ENCODE data around the gene ZNF775.

The ZNF775 gene

GRCh38 chr7:150442811-150443210 lies 63.7 kb downstream of the ZNF775 start:
- Histone ChIP-seq H3K27me3 (ENCODE audit: control insufficient read depth, insufficient read depth, low read length) (no peaks in the 10 kb centered on the region), H3K9ac (ENCODE audit: low read length) (no peak overlapping the region), H3K4me3 (ENCODE audit: low read length) (no peak overlapping the region), H3K4me1 (ENCODE audit: control insufficient read depth, insufficient read depth, low read length) (no peaks in the 10 kb centered on the region), H3K27ac (ENCODE audit: low read depth, low read length) (no peak overlapping the region), H3K36me3 (ENCODE audit: control insufficient read depth, insufficient read depth, low read length) (no peaks in the 10 kb centered on the region)

- Histone ChIP-seq H3K36me3 (ENCODE audit: control insufficient read depth, insufficient read depth, low read length) (no peaks in the 10 kb centered on the region), H3K4me3 (ENCODE audit: low read length) (no peak overlapping the region), H3K27ac (ENCODE audit: low read depth, low read length) (no peak overlapping the region), H3K27me3 (ENCODE audit: control insufficient read depth, insufficient read depth, low read length) (no peaks in the 10 kb centered on the region), H3K4me1 (ENCODE audit: control insufficient read depth, insufficient read depth, low read length) (no peaks in the 10 kb centered on the region), H3K9ac (ENCODE audit: low read length) (no peak overlapping the region)
Observed at GRCh38 chr7:150443793-150444540, 64.8 kb downstream of the ZNF775 start.

- H3K9ac ChIP-seq (ENCODE audit: low read length) = no peak overlapping the region
- no peaks in the 10 kb centered on the region for H3K4me1 ChIP-seq (ENCODE audit: control insufficient read depth, insufficient read depth, low read length)
- H3K27ac ChIP-seq (ENCODE audit: low read depth, low read length) = no peak overlapping the region
- H3K36me3 ChIP-seq (ENCODE audit: control insufficient read depth, insufficient read depth, low read length) = no peaks in the 10 kb centered on the region
- H3K4me3 ChIP-seq (ENCODE audit: low read length) = no peak overlapping the region
- no peaks in the 10 kb centered on the region for H3K27me3 ChIP-seq (ENCODE audit: control insufficient read depth, insufficient read depth, low read length)
Observed at GRCh38 chr7:150444674-150445365, 65.7 kb downstream of the ZNF775 start.

- Histone ChIP-seq H3K4me1 (ENCODE audit: control insufficient read depth, insufficient read depth, low read length) (no peaks in the 10 kb centered on the region), H3K4me3 (ENCODE audit: low read length) (no peak overlapping the region), H3K27ac (ENCODE audit: low read depth, low read length) (no peak overlapping the region), H3K9ac (ENCODE audit: low read length) (no peak overlapping the region), H3K36me3 (ENCODE audit: control insufficient read depth, insufficient read depth, low read length) (no peaks in the 10 kb centered on the region), H3K27me3 (ENCODE audit: control insufficient read depth, insufficient read depth, low read length) (no peaks in the 10 kb centered on the region)
Observed at GRCh38 chr7:150446288-150446938, 67.3 kb downstream of the ZNF775 start.
